Measurements from ENCODE around the gene TRIM54.

The TRIM54 gene

GRCh38 chr2:27281855-27282559 is at the start of gene TRIM54:
TSS of gene TRIM54 (plus strand) at chr2:27282429. CDS start at chr2:27282732, 303 bp downstream.
- DNase-seq: no peak

GRCh38 chr2:27233341-27233740 is 48.9 kb upstream of the TRIM54 start:
- no peak for DNase-seq

GRCh38 chr2:27236136-27236535 is 46.1 kb upstream of the TRIM54 start:
- no peak for DNase-seq

GRCh38 chr2:27236626-27237025 is 45.6 kb upstream of the TRIM54 start:
- no peak for DNase-seq

- DNase-seq: no peak
Observed at GRCh38 chr2:27237341-27237945, 44.8 kb upstream of the TRIM54 start.

GRCh38 chr2:27238976-27239375 is 43.3 kb upstream of the TRIM54 start:
- DNase-seq: no peak

GRCh38 chr2:27240406-27240805 is 41.8 kb upstream of the TRIM54 start:
- no peak for DNase-seq

GRCh38 chr2:27241761-27242613 is 40.2 kb upstream of the TRIM54 start:
- no peak for DNase-seq

- no peak for DNase-seq
Observed at GRCh38 chr2:27242614-27242951, 39.6 kb upstream of the TRIM54 start.

GRCh38 chr2:27243391-27244130 is 38.7 kb upstream of the TRIM54 start:
- DNase-seq: no peak

- no peak for DNase-seq
Observed at GRCh38 chr2:27245116-27245515, 37.1 kb upstream of the TRIM54 start.

- no peak for DNase-seq
Observed at GRCh38 chr2:27245626-27246025, 36.6 kb upstream of the TRIM54 start.

- no peak for DNase-seq
Observed at GRCh38 chr2:27247893-27248292, 34.3 kb upstream of the TRIM54 start.

GRCh38 chr2:27249159-27249890 is 32.9 kb upstream of the TRIM54 start:
- no peak for DNase-seq

- peak; percentile 60 for DNase-seq
Observed at GRCh38 chr2:27249891-27250651, 32.2 kb upstream of the TRIM54 start.

GRCh38 chr2:27250652-27251379 is 31.4 kb upstream of the TRIM54 start:
- DNase-seq: no peak

- no peak for DNase-seq
Observed at GRCh38 chr2:27251766-27252165, 30.5 kb upstream of the TRIM54 start.

- no peak for DNase-seq
Observed at GRCh38 chr2:27255187-27255586, 27.0 kb upstream of the TRIM54 start.

- DNase-seq: no peak
Observed at GRCh38 chr2:27255660-27256059, 26.6 kb upstream of the TRIM54 start.

GRCh38 chr2:27256855-27257454 is 25.3 kb upstream of the TRIM54 start:
- no peak for DNase-seq

GRCh38 chr2:27258051-27258450 is 24.2 kb upstream of the TRIM54 start:
- no peak for DNase-seq
